Esophagus (tissue), 2 donors: ENCODE measurements around the gene SAMD4A. TPM values are rescaled to one million over a fixed set of nuclear protein-coding genes. Genes with fewer than 3 reads are reported as not detected.

ENCODE experiments used
- H3K27ac ChIP-seq, 2 donors: one replicate each; pipeline ENCODE4 v1.5.1; 2013; ENCODE audit warnings: low read depth in 2 of 2, mild to moderate bottlenecking in 2 of 2, inconsistent platforms in 1 of 2, low read length in 1 of 2, moderate library complexity in 1 of 2
- H3K27me3 ChIP-seq, 2 donors: one replicate each; pipeline ENCODE4 v1.6.1; 2013; ENCODE audit warnings: low read length in 2 of 2, control low read depth in 1 of 2, mild to moderate bottlenecking in 1 of 2; ENCODE audit not compliant: insufficient read depth in 2 of 2, control insufficient read depth in 1 of 2
- H3K36me3 ChIP-seq, 2 donors: one replicate each; pipeline ENCODE4 v1.6.1; 2013; ENCODE audit warnings: low read length in 1 of 2; ENCODE audit not compliant: control insufficient read depth in 2 of 2, insufficient read depth in 2 of 2
- H3K4me1 ChIP-seq, 2 donors: one replicate each; pipeline ENCODE4 v1.6.1; 2013; ENCODE audit warnings: low read length in 1 of 2; ENCODE audit not compliant: control insufficient read depth in 2 of 2, insufficient read depth in 2 of 2
- H3K4me3 ChIP-seq, 2 donors: one replicate each; pipeline ENCODE4 v1.5.1; 2013; ENCODE audit warnings: low read length in 2 of 2, mild to moderate bottlenecking in 2 of 2, low read depth in 1 of 2, moderate library complexity in 1 of 2
- H3K9me3 ChIP-seq, 2 donors: one replicate each; pipeline ENCODE4 v1.6.1; 2013; ENCODE audit warnings: mild to moderate bottlenecking in 2 of 2, low read depth in 1 of 2, low read length in 1 of 2, moderate library complexity in 1 of 2; ENCODE audit not compliant: control insufficient read depth in 2 of 2, insufficient read depth in 1 of 2
- WGBS, 2 donors: extraction: QIAGEN DNeasy Blood & Tissue Kit; methylation state at CpG; one replicate each; pipeline ENCODE4 v1.1.7; 2013; 5-methylcytosine and 5-hydroxymethylcytosine counted together
- polyA plus RNA-seq, 2 donors: library from polyadenylated mRNA; stranded (reverse); fragments of 200-250 nt; gene quantifications; one replicate each; pipeline ENCODE4 v1.2.3, GENCODE V29; 2013
- donor health status: healthy with polysubstance abuse.
- donor health status: Bipolar disorder and iron deficiency.

SAMD4A gene
- polyA plus RNA-seq, 2 donors: 1.1 to 1.7 TPM

- WGBS, 2 donors: 58 to 63% methylated on average over 4 of the region's 4 CpGs
- Histone ChIP-seq H3K9me3 (no peaks in the 10 kb centered on the region), H3K36me3 (no peaks in the 10 kb centered on the region), H3K4me3 (no peak overlapping the region), H3K27ac (no peak overlapping the region), H3K27me3 (no peaks in the 10 kb centered on the region), H3K4me1 (no peaks in the 10 kb centered on the region)
These were observed 156.0 kb downstream of the SAMD4A start for GRCh38 chr14:54722791-54723432.

GRCh38 chr14:54724123-54724522 is 157.2 kb downstream of the SAMD4A start:
- H3K4me1 ChIP-seq: no peaks in the 10 kb centered on the region
- H3K36me3 ChIP-seq: no peaks in the 10 kb centered on the region
- no peak overlapping the region for H3K27ac ChIP-seq
- 73 to 85% methylated on average over 4 of the region's 4 CpGs for WGBS, 2 donors
- no peaks in the 10 kb centered on the region for H3K27me3 ChIP-seq
- no peaks in the 10 kb centered on the region for H3K9me3 ChIP-seq
- H3K4me3 ChIP-seq: no peak overlapping the region

GRCh38 chr14:54724676-54725325 is 157.9 kb downstream of the SAMD4A start:
- H3K36me3 ChIP-seq: no peaks in the 10 kb centered on the region
- H3K9me3 ChIP-seq: no peaks in the 10 kb centered on the region
- H3K4me3 ChIP-seq: no peak overlapping the region
- no peaks in the 10 kb centered on the region for H3K27me3 ChIP-seq
- WGBS, 2 donors: 83 to 85% methylated on average over 5 of the region's 5 CpGs
- no peaks in the 10 kb centered on the region for H3K4me1 ChIP-seq
- no peak overlapping the region for H3K27ac ChIP-seq

GRCh38 chr14:54725998-54726397 is 159.1 kb downstream of the SAMD4A start:
- Histone ChIP-seq H3K9me3 (no peaks in the 10 kb centered on the region), H3K4me3 (no peak overlapping the region)

GRCh38 chr14:54727929-54728328 is 161.0 kb downstream of the SAMD4A start:
- WGBS, 2 donors: 82 to 86% methylated on average over 7 of the region's 7 CpGs
- Histone ChIP-seq H3K27ac (no peak overlapping the region), H3K27me3 (no peaks in the 10 kb centered on the region), H3K4me1 (no peaks in the 10 kb centered on the region), H3K4me3 (no peak overlapping the region), H3K36me3 (no peaks in the 10 kb centered on the region), H3K9me3 (no peaks in the 10 kb centered on the region)

More at GRCh38 chr14:54725998-54726397, 159.1 kb downstream of the SAMD4A start:
- Histone ChIP-seq H3K36me3 (no peaks in the 10 kb centered on the region), H3K27ac (no peak overlapping the region), H3K4me1 (no peaks in the 10 kb centered on the region), H3K27me3 (no peaks in the 10 kb centered on the region)

GRCh38 chr14:54728700-54729527 is 162.0 kb downstream of the SAMD4A start:
- H3K36me3 ChIP-seq: no peaks in the 10 kb centered on the region
- H3K4me3 ChIP-seq: no peak overlapping the region
- no peak overlapping the region for H3K27ac ChIP-seq
- H3K4me1 ChIP-seq: no peaks in the 10 kb centered on the region
- H3K27me3 ChIP-seq: no peaks in the 10 kb centered on the region
- 93 to 95% methylated on average over 9 of the region's 9 CpGs for WGBS, 2 donors
- H3K9me3 ChIP-seq: no peaks in the 10 kb centered on the region

GRCh38 chr14:54730156-54730961 is 163.4 kb downstream of the SAMD4A start:
- Histone ChIP-seq H3K4me1 (no peaks in the 10 kb centered on the region), H3K4me3 (no peak overlapping the region), H3K27me3 (no peaks in the 10 kb centered on the region), H3K9me3 (no peaks in the 10 kb centered on the region), H3K27ac (peak overlapping the region in 1 of 2 donors; percentile 30), H3K36me3 (no peaks in the 10 kb centered on the region)
- WGBS, 2 donors: 41 to 51% methylated on average over 6 of the region's 6 CpGs

GRCh38 chr14:54734966-54735365 is 168.0 kb downstream of the SAMD4A start:
- WGBS, 2 donors: 78 to 79% methylated on average over 6 of the region's 6 CpGs
- no peaks in the 10 kb centered on the region for H3K36me3 ChIP-seq
- H3K27ac ChIP-seq: no peak overlapping the region
- H3K4me3 ChIP-seq: no peak overlapping the region
- no peaks in the 10 kb centered on the region for H3K27me3 ChIP-seq
- no peaks in the 10 kb centered on the region for H3K9me3 ChIP-seq
- H3K4me1 ChIP-seq: no peaks in the 10 kb centered on the region

- Histone ChIP-seq H3K27ac (no peak overlapping the region), H3K36me3 (no peaks in the 10 kb centered on the region)
- WGBS, 2 donors: 78 to 79% methylated on average over 3 of the region's 3 CpGs
These were observed 168.5 kb downstream of the SAMD4A start for GRCh38 chr14:54735424-54735823.

More at GRCh38 chr14:54735424-54735823, 168.5 kb downstream of the SAMD4A start:
- H3K9me3 ChIP-seq: no peaks in the 10 kb centered on the region
- no peaks in the 10 kb centered on the region for H3K4me1 ChIP-seq
- H3K27me3 ChIP-seq: no peaks in the 10 kb centered on the region
- no peak overlapping the region for H3K4me3 ChIP-seq
